KMS-11 (cell line): ENCODE data around the gene ITGA7.

Experiments used
- H2AFZ ChIP-seq: fragments of 200-600 bp; sonication (generic); 2 replicates; pipeline ENCODE4 v1.6.1; 2016; ENCODE audit warnings: antibody characterized with exemption, mixed run types, low read depth
- H3K27ac ChIP-seq: fragments of 200-600 bp; sonication (generic); 2 replicates; pipeline ENCODE4 v1.6.1; 2016; ENCODE audit warnings: mild to moderate bottlenecking, mixed run types
- H3K27me3 ChIP-seq: fragments of 200-600 bp; sonication (generic); 2 replicates; pipeline ENCODE4 v1.6.1; 2017; ENCODE audit warnings: mild to moderate bottlenecking, low read depth, mixed run types, moderate library complexity; ENCODE audit not compliant: insufficient read depth
- H3K36me3 ChIP-seq: fragments of 200-600 bp; sonication (generic); 2 replicates; pipeline ENCODE4 v1.6.1; 2017; ENCODE audit warnings: mild to moderate bottlenecking, mixed run types; ENCODE audit not compliant: insufficient read depth
- H3K4me1 ChIP-seq: fragments of 200-600 bp; sonication (generic); 2 replicates; pipeline ENCODE4 v1.6.1; 2016; ENCODE audit warnings: mild to moderate bottlenecking, low read depth, mixed run types; ENCODE audit not compliant: poor library complexity, severe bottlenecking
- H3K4me2 ChIP-seq: fragments of 200-600 bp; sonication (generic); 2 replicates; pipeline ENCODE4 v1.7.0; 2016; ENCODE audit warnings: mild to moderate bottlenecking, mixed run types
- H3K4me3 ChIP-seq: fragments of 200-600 bp; sonication (generic); IDR thresholded peaks from 2 replicates; pipeline ENCODE4 v1.6.1; 2017; ENCODE audit warnings: low read depth, low read length, mixed read lengths; ENCODE audit not compliant: insufficient read depth
- H3K79me2 ChIP-seq: fragments of 200-600 bp; sonication (generic); 2 replicates; pipeline ENCODE4 v1.6.1; 2016; ENCODE audit warnings: low read depth, mixed run types; ENCODE audit not compliant: insufficient read depth
- H3K9ac ChIP-seq: fragments of 200-600 bp; sonication (generic); 2 replicates; pipeline ENCODE4 v1.6.1; 2016; ENCODE audit warnings: mild to moderate bottlenecking, mixed run types
- H4K20me1 ChIP-seq: fragments of 200-600 bp; sonication (generic); 2 replicates; pipeline ENCODE4 v1.6.1; 2016; ENCODE audit warnings: mild to moderate bottlenecking, mixed run types; ENCODE audit not compliant: insufficient read depth
- CTCF ChIP-seq: fragments of 200-600 bp; sonication (generic); conservative IDR thresholded peaks from 2 replicates; pipeline ENCODE4 v1.6.1; 2017; ENCODE audit warnings: low read depth, mild to moderate bottlenecking, antibody characterized with exemption, low read length, moderate library complexity, mixed read lengths

Gene ITGA7

GRCh38 chr12:55738123-55739024 lies 30.7 kb upstream of the ITGA7 start:
- Histone ChIP-seq H4K20me1 (no peaks in the 10 kb centered on the region), H3K36me3 (no peaks in the 10 kb centered on the region), H3K79me2 (no peaks in the 10 kb centered on the region), H3K27me3 (peaks cover 5% of the 10 kb centered on the region; the same call in 1 of the 2 replicates), H3K27ac (peak overlapping the region; percentile 53), H3K4me2 (peak overlapping the region; percentile 64), H3K9ac (peak overlapping the region; percentile 51; the same call in 1 of the 2 replicates), H3K4me3 (peak overlapping the region; percentile 82), H3K4me1 (peaks cover 32% of the 10 kb centered on the region), H2AFZ (peak overlapping the region; percentile 84)
- TF ChIP-seq CTCF: peak; percentile 100

GRCh38 chr12:55737581-55738122 lies 29.9 kb upstream of the ITGA7 start:
- no peak for TF ChIP-seq CTCF
- Histone ChIP-seq H3K4me2 (peak overlapping the region; percentile 64), H3K4me1 (peaks cover 30% of the 10 kb centered on the region), H3K27ac (peak overlapping the region; percentile 53), H2AFZ (peak overlapping the region; percentile 84), H4K20me1 (no peaks in the 10 kb centered on the region), H3K9ac (peak overlapping the region; percentile 51; the same call in 1 of the 2 replicates), H3K27me3 (peaks cover 5% of the 10 kb centered on the region; the same call in 1 of the 2 replicates), H3K36me3 (no peaks in the 10 kb centered on the region), H3K4me3 (peak overlapping the region; percentile 72), H3K79me2 (no peaks in the 10 kb centered on the region)

- H3K4me1 ChIP-seq: peaks cover 25% of the 10 kb centered on the region
- no peaks in the 10 kb centered on the region for H4K20me1 ChIP-seq
- H3K4me3 ChIP-seq: no peak overlapping the region
- H3K27ac ChIP-seq: no peak overlapping the region; the same call in 1 of the 2 replicates
- H3K79me2 ChIP-seq: no peaks in the 10 kb centered on the region
- peak; percentile 97 for TF ChIP-seq CTCF
- H3K27me3 ChIP-seq: peaks cover 3% of the 10 kb centered on the region; the same call in 1 of the 2 replicates
- no peaks in the 10 kb centered on the region for H3K36me3 ChIP-seq
- peak overlapping the region; percentile 64 for H3K4me2 ChIP-seq
- peak overlapping the region; percentile 84; the same call in 1 of the 2 replicates for H2AFZ ChIP-seq
- H3K9ac ChIP-seq: no peak overlapping the region
These were observed 29.3 kb upstream of the ITGA7 start for GRCh38 chr12:55736780-55737580.

- Histone ChIP-seq H3K4me1 (peaks cover 24% of the 10 kb centered on the region), H3K79me2 (no peaks in the 10 kb centered on the region), H3K27me3 (no peaks in the 10 kb centered on the region; the same call in 1 of the 2 replicates), H3K9ac (no peak overlapping the region), H3K27ac (no peak overlapping the region), H3K4me2 (no peak overlapping the region), H3K4me3 (no peak overlapping the region), H2AFZ (no peak overlapping the region), H4K20me1 (no peaks in the 10 kb centered on the region), H3K36me3 (no peaks in the 10 kb centered on the region)
- TF ChIP-seq CTCF: no peak
These were observed 28.4 kb upstream of the ITGA7 start for GRCh38 chr12:55736076-55736475.
